ENCODE results near the gene EMX1. TPM values are rescaled to one million over a fixed set of nuclear protein-coding genes. Genes with fewer than 3 reads are reported as not detected.

The EMX1 gene
- total RNA-seq, 3 donors from 2014 or later: 0.44 TPM; not detected in 2

- no peaks in the 10 kb centered on the region for H3K27me3 ChIP-seq
- DNase-seq (ENCODE audit: low spot score in 2 of 2): no peak
- H3K36me3 ChIP-seq: no peaks in the 10 kb centered on the region
- H3K4me1 ChIP-seq: no peaks in the 10 kb centered on the region
- no peak overlapping the region for H3K4me3 ChIP-seq
- no peak for TF ChIP-seq POLR2A (IDR thresholded peaks at IDR 0.05)
- no peak for TF ChIP-seq POLR2AphosphoS5 (IDR thresholded peaks at IDR 0.05)
- TF ChIP-seq CTCF (IDR thresholded peaks at IDR 0.05): no peak
- H3K9me3 ChIP-seq: no peaks in the 10 kb centered on the region
- intact Hi-C loops (cut with DNase I; ENCODE audit: low total_unique reads): no loop called here
- H3K27ac ChIP-seq: no peak overlapping the region
Observed at GRCh38 chr2:72958542-72959385, 41.4 kb downstream of the EMX1 start.

- TF ChIP-seq POLR2A (IDR thresholded peaks at IDR 0.05): no peak
- TF ChIP-seq CTCF (IDR thresholded peaks at IDR 0.05): no peak
- no peak for TF ChIP-seq POLR2AphosphoS5 (IDR thresholded peaks at IDR 0.05)
- H3K4me3 ChIP-seq: no peak overlapping the region
- intact Hi-C loops (cut with DNase I; ENCODE audit: low total_unique reads): no loop called here
- H3K27ac ChIP-seq: no peak overlapping the region
- H3K9me3 ChIP-seq: no peaks in the 10 kb centered on the region
- H3K4me1 ChIP-seq: no peaks in the 10 kb centered on the region
- H3K36me3 ChIP-seq: no peaks in the 10 kb centered on the region
- no peak for DNase-seq (ENCODE audit: low spot score in 2 of 2)
- H3K27me3 ChIP-seq: no peaks in the 10 kb centered on the region
Observed at GRCh38 chr2:72959554-72959953, 42.2 kb downstream of the EMX1 start.

GRCh38 chr2:72959995-72960981 lies 43.0 kb downstream of the EMX1 start:
- intact Hi-C loops (cut with DNase I; ENCODE audit: low total_unique reads): loop anchor here (5.0 kb wide), 1 partner anchor 1082 kb away; no protein-coding TSS in a partner anchor
- no peak for TF ChIP-seq POLR2AphosphoS5 (IDR thresholded peaks at IDR 0.05)
- TF ChIP-seq CTCF (IDR thresholded peaks at IDR 0.05): no peak
- no peak for TF ChIP-seq POLR2A (IDR thresholded peaks at IDR 0.05)
- no peaks in the 10 kb centered on the region for H3K36me3 ChIP-seq

GRCh38 chr2:72961036-72961720 lies 43.9 kb downstream of the EMX1 start:
- H3K36me3 ChIP-seq: no peaks in the 10 kb centered on the region
- H3K9me3 ChIP-seq: no peaks in the 10 kb centered on the region
- no peak for TF ChIP-seq POLR2A (IDR thresholded peaks at IDR 0.05)
- no peak for TF ChIP-seq POLR2AphosphoS5 (IDR thresholded peaks at IDR 0.05)
- TF ChIP-seq CTCF (IDR thresholded peaks at IDR 0.05): no peak
- no peaks in the 10 kb centered on the region for H3K4me1 ChIP-seq
- intact Hi-C loops (cut with DNase I; ENCODE audit: low total_unique reads): loop anchor here (5.0 kb wide), 1 partner anchor 1081 kb away; no protein-coding TSS in a partner anchor
- DNase-seq (ENCODE audit: low spot score in 2 of 2): no peak
- no peak overlapping the region for H3K4me3 ChIP-seq
- H3K27ac ChIP-seq: no peak overlapping the region
- no peaks in the 10 kb centered on the region for H3K27me3 ChIP-seq

More at GRCh38 chr2:72959995-72960981, 43.0 kb downstream of the EMX1 start:
- Histone ChIP-seq H3K4me1 (no peaks in the 10 kb centered on the region), H3K27me3 (no peaks in the 10 kb centered on the region), H3K27ac (no peak overlapping the region), H3K4me3 (no peak overlapping the region), H3K9me3 (no peaks in the 10 kb centered on the region)
- DNase-seq (ENCODE audit: low spot score in 2 of 2): no peak

All from breast epithelium (tissue), 4 donors.